HCT116 (cell line): ENCODE measurements around the gene GPATCH11. TPM values are rescaled to one million over a fixed set of nuclear protein-coding genes. Genes with fewer than 3 reads are reported as not detected.

Experiments
- ATAC-seq: fragments of 200-7000 bp; cut with Tn5 transposase; 2 replicates; pipeline ENCODE4 v1.9.1; 2020; ENCODE audit warnings: mild to moderate bottlenecking, moderate library complexity
- BruUV-seq: library from RNA; stranded (reverse); fragments of 400-500 nt; replicated peaks from 2 replicates; lab custom pipeline; 2021; lab: Mats Ljungman, UMichigan
- CTCF ChIA-PET: fragments of 300-600 bp; sonication (Branson Sonifier 250); formaldehyde crosslinking; loops from one replicate; lab custom pipeline; 2021; ENCODE audit warnings: antibody characterized with exemption; lab: Charles Lee
- POLR2A ChIA-PET: fragments of 300-600, 350-600 bp; sonication (Branson Sonifier 250); formaldehyde crosslinking; loops from one replicate; lab custom pipeline; 2021; ENCODE audit warnings: antibody characterized with exemption; lab: Charles Lee
- RAD21 ChIA-PET, 2 experiments: fragments of 300-600 bp; sonication (Branson Sonifier 250); formaldehyde crosslinking; loops; one replicate each; lab custom pipeline; 2023; ENCODE audit warnings: low total read pairs in 2 of 2; ENCODE audit not compliant: uncharacterized antibody in 2 of 2, unreplicated experiment in 2 of 2, low non-redundant PET in 1 of 2; lab: Charles Lee
- DNase-seq: peaks from one replicate; pipeline ENCODE4 v3.0.0-alpha.2; 2010; ENCODE audit warnings: low read depth, low spot score
- H2AFZ ChIP-seq: fragments of 200-600 bp; shearing (Covaris generic), sonication (generic); 2 replicates; pipeline ENCODE4 v1.6.1; 2017; ENCODE audit warnings: low read depth, mixed run types, mixed read lengths, antibody characterized with exemption, low read length; ENCODE audit not compliant: poor library complexity, severe bottlenecking
- H3K27ac ChIP-seq: 2 replicates; pipeline ENCODE4 v1.5.1; 2012; ENCODE audit warnings: low read depth, low read length
- H3K27me3 ChIP-seq: fragments of 200-600 bp; sonication (generic); 2 replicates; pipeline ENCODE4 v1.6.1; 2016; ENCODE audit warnings: mixed run types, low read length, mixed read lengths; ENCODE audit not compliant: insufficient read depth
- H3K36me3 ChIP-seq, 2 experiments: fragments of 200-500 bp in 1 of 2; fragments of 200-600 bp in 1 of 2; sonication (Bioruptor generic) in 1 of 2; sonication (generic) in 1 of 2; 2 replicates each; pipeline versions ENCODE4 v1.5.1 to v1.6.1; 2014 to 2016; ENCODE audit warnings: low read length in 2 of 2, inconsistent platforms in 1 of 2, mixed read lengths in 1 of 2, mixed run types in 1 of 2; ENCODE audit not compliant: insufficient read depth in 2 of 2, control insufficient read depth in 1 of 2
- H3K4me1 ChIP-seq, 2 experiments: fragments of 200-600 bp in 1 of 2; sonication (generic) in 1 of 2; 2 replicates each; pipeline versions ENCODE4 v1.5.1 to v1.6.1; 2012 to 2017; ENCODE audit warnings: low read length in 2 of 2, inconsistent platforms in 1 of 2, mild to moderate bottlenecking in 1 of 2, mixed read lengths in 1 of 2, mixed run types in 1 of 2, moderate library complexity in 1 of 2; ENCODE audit not compliant: insufficient read depth in 2 of 2, control insufficient read depth in 1 of 2
- H3K4me2 ChIP-seq: fragments of 200-600 bp; sonication (generic); 2 replicates; pipeline ENCODE4 v1.6.1; 2017; ENCODE audit warnings: mixed run types, low read length, mixed read lengths
- H3K4me3 ChIP-seq, 2 experiments: fragments of 200-600 bp in 1 of 2; sonication (generic) in 1 of 2; replicated peaks in 1 of 2; 2 replicates each; pipeline ENCODE4 v1.5.1; 2011 to 2016; ENCODE audit warnings: low read length in 2 of 2, control low read depth in 1 of 2, low read depth in 1 of 2, mild to moderate bottlenecking in 1 of 2, mixed read lengths in 1 of 2, mixed run types in 1 of 2
- H3K79me2 ChIP-seq: fragments of 200-600 bp; sonication (generic); 2 replicates; pipeline ENCODE4 v1.6.1; 2017; ENCODE audit warnings: mild to moderate bottlenecking, mixed run types, low read length, moderate library complexity, mixed read lengths; ENCODE audit not compliant: insufficient read depth
- H3K9ac ChIP-seq: fragments of 200-600 bp; sonication (generic); 2 replicates; pipeline ENCODE4 v1.6.1; 2016; ENCODE audit warnings: low read length, mixed read lengths
- H3K9me2 ChIP-seq: fragments of 200-600 bp; sonication (generic), shearing (Covaris generic); 2 replicates; pipeline ENCODE4 v1.6.1; 2017; ENCODE audit warnings: mixed run types, mild to moderate bottlenecking, moderate library complexity; ENCODE audit not compliant: insufficient read depth
- H3K9me3 ChIP-seq, 2 experiments: fragments of 200-500 bp in 1 of 2; fragments of 200-600 bp in 1 of 2; sonication (Bioruptor generic) in 1 of 2; sonication (generic) in 1 of 2; 2 replicates each; pipeline ENCODE4 v1.6.1; 2014 to 2017; ENCODE audit warnings: low read length in 2 of 2, mixed read lengths in 2 of 2, inconsistent platforms in 1 of 2, low read depth in 1 of 2, mild to moderate bottlenecking in 1 of 2, mixed run types in 1 of 2, moderate library complexity in 1 of 2; ENCODE audit not compliant: control insufficient read depth in 1 of 2, insufficient read depth in 1 of 2
- H4K20me1 ChIP-seq: fragments of 200-600 bp; sonication (generic), shearing (Covaris generic); 2 replicates; pipeline ENCODE4 v1.6.1; 2017; ENCODE audit warnings: mixed run types, mild to moderate bottlenecking, moderate library complexity; ENCODE audit not compliant: insufficient read depth
- ATF3 ChIP-seq: IDR thresholded peaks from 2 replicates; pipeline ENCODE4 v1.6.1; 2012
- CBX3 ChIP-seq: IDR thresholded peaks from 2 replicates; pipeline ENCODE4 v1.6.1; 2012; ENCODE audit warnings: low read depth
- CEBPB ChIP-seq: IDR thresholded peaks from 2 replicates; pipeline ENCODE4 v1.6.1; 2012; ENCODE audit warnings: low read depth
- EGR1 ChIP-seq: IDR thresholded peaks from 2 replicates; pipeline ENCODE4 v1.6.1; 2012; ENCODE audit warnings: low read depth
- EZH2 ChIP-seq: fragments of 200-600 bp; sonication (generic); IDR thresholded peaks from 2 replicates; pipeline ENCODE4 v1.6.1; 2017; ENCODE audit warnings: antibody characterized with exemption, mixed run types
- EZH2phosphoT487 ChIP-seq: fragments of 200-600 bp; IDR thresholded peaks from 2 replicates; pipeline ENCODE4 v1.6.1; 2018; ENCODE audit warnings: antibody characterized with exemption, borderline replicate concordance
- FOSL1 ChIP-seq: IDR thresholded peaks from 2 replicates; pipeline ENCODE4 v1.6.1; 2012; ENCODE audit warnings: low read depth
- JUND ChIP-seq: IDR thresholded peaks from 2 replicates; pipeline ENCODE4 v1.6.1; 2012
- MAX ChIP-seq: IDR thresholded peaks from 2 replicates; pipeline ENCODE4 v1.6.1; 2012
- POLR2AphosphoS5 ChIP-seq: IDR thresholded peaks from 2 replicates; pipeline ENCODE4 v1.6.1; 2011; ENCODE audit warnings: mild to moderate bottlenecking, low read depth, low read length, moderate library complexity
- RAD21 ChIP-seq: IDR thresholded peaks from 2 replicates; pipeline ENCODE4 v1.6.1; 2012; ENCODE audit warnings: low read depth, mild to moderate bottlenecking
- REST ChIP-seq: IDR thresholded peaks from 2 replicates; pipeline ENCODE4 v1.6.1; 2012; ENCODE audit warnings: low read depth
- SIN3A ChIP-seq: IDR thresholded peaks from 2 replicates; pipeline ENCODE4 v1.6.1; 2012; ENCODE audit warnings: low read depth
- SP1 ChIP-seq: IDR thresholded peaks from 2 replicates; pipeline ENCODE4 v1.6.1; 2012; ENCODE audit warnings: low read depth
- SRF ChIP-seq: IDR thresholded peaks from 2 replicates; pipeline ENCODE4 v1.6.1; 2012; ENCODE audit warnings: low read depth
- YY1 ChIP-seq: IDR thresholded peaks from 2 replicates; pipeline ENCODE4 v1.6.1; 2011; ENCODE audit warnings: low read length, low read depth, moderate library complexity, mild to moderate bottlenecking; ENCODE audit not compliant: insufficient replicate concordance; ENCODE audit errors: extremely low read depth
- ZFX ChIP-seq: fragments of 450-650 bp; IDR thresholded peaks from 2 replicates; pipeline ENCODE4 v1.6.1; 2017
- intact Hi-C: fragments of 100-400 bp; cut with micrococcal nuclease; formaldehyde crosslinking; loops from 2 replicates; pipeline ENCODE4 v1.10.0; 2022
- total RNA-seq: library from RNA; stranded (reverse); gene quantifications from one replicate; pipeline ENCODE4 v1.2.1, GENCODE V29; 2021; ENCODE audit not compliant: unreplicated experiment

The GPATCH11 gene
- total RNA-seq, 1 experiment from 2014 or later = 5.5 TPM

- no peak for TF ChIP-seq REST
Measured at GRCh38 chr2:37037771-37038170, 46.5 kb upstream of the GPATCH11 start (continued).

- intact Hi-C loops = no loop called here
- no peaks in the 10 kb centered on the region for H3K27me3 ChIP-seq
- ATAC-seq (no peak), DNase-seq (no peak)
- no peaks in the 10 kb centered on the region for H3K79me2 ChIP-seq
- H3K9me3 ChIP-seq = no peaks in the 10 kb centered on the region
- H4K20me1 ChIP-seq = no peaks in the 10 kb centered on the region
- 0 out of 2 replicates have a peak, but pooled peaks cover 4% of the 10 kb centered on the region for H3K9me2 ChIP-seq
- ChIA-PET CTCF (no interaction called here), RAD21 (no interaction called here), POLR2A (no interaction called here)
- no peak overlapping the region for H3K4me3 ChIP-seq
- no peak overlapping the region for H3K27ac ChIP-seq
- no TSS peak for BruUV-seq
- peaks cover 0 to 8% of the 10 kb centered on the region in 2 experiments; a peak in 2 of 4 replicates for H3K36me3 ChIP-seq
- no peak overlapping the region for H2AFZ ChIP-seq
- H3K9ac ChIP-seq = no peak overlapping the region
- TF ChIP-seq ZFX = no peak
- TF ChIP-seq MAX = no peak
- no peak for TF ChIP-seq FOSL1
- no peak for TF ChIP-seq YY1
- TF ChIP-seq EGR1 = no peak
- TF ChIP-seq SIN3A = no peak
- TF ChIP-seq JUND = no peak
- TF ChIP-seq RAD21 = no peak
- no peak for TF ChIP-seq SRF
- no peak for TF ChIP-seq ATF3
- TF ChIP-seq SP1 = no peak
- no peak for TF ChIP-seq POLR2AphosphoS5
- no peak for TF ChIP-seq CEBPB
- no peak for TF ChIP-seq EZH2
- TF ChIP-seq EZH2phosphoT487 = no peak
- no peak for TF ChIP-seq CBX3
- no peaks in the 10 kb centered on the region for H3K4me1 ChIP-seq
- H3K4me2 ChIP-seq = no peak overlapping the region
Measured at GRCh38 chr2:37039580-37039979, 44.7 kb upstream of the GPATCH11 start.
